ENCODE results near the gene CEP104. TPM values are rescaled to one million over a fixed set of nuclear protein-coding genes. Genes with fewer than 3 reads are reported as not detected.

Gene CEP104
- total RNA-seq, 1 experiment from 2014 or later, result 47.7 TPM

GRCh38 chr1:3905266-3905952 lies 48.4 kb upstream of the CEP104 start:
- H4K20me1 ChIP-seq (ENCODE audit: insufficient read depth), result peaks cover 7% of the 10 kb centered on the region; the same call in 1 of the 2 replicates
- CTCF ChIA-PET, result no interaction called here
- no peaks in the 10 kb centered on the region for H3K79me2 ChIP-seq (ENCODE audit: low read depth)
- H3F3A ChIP-seq (ENCODE audit: insufficient read depth, low read depth), result peaks cover 12% of the 10 kb centered on the region; the same call in 1 of the 2 replicates
- no peak for TF ChIP-seq EZH2 (IDR thresholded peaks at IDR 0.05; ENCODE audit: low read depth)
- no peak for TF ChIP-seq CTCF (conservative IDR thresholded peaks at IDR 0.05)
- H3K9me2 ChIP-seq (ENCODE audit: insufficient read depth), result no peaks in the 10 kb centered on the region
- H3K27me3 ChIP-seq (ENCODE audit: insufficient read depth, low read depth), result no peaks in the 10 kb centered on the region
- no peak overlapping the region for H3K27ac ChIP-seq
- no peak overlapping the region for H3K4me3 ChIP-seq
- no peaks in the 10 kb centered on the region for H3K36me3 ChIP-seq (ENCODE audit: low read depth)
- H3K4me1 ChIP-seq (replicated peaks; ENCODE audit: insufficient read depth), result no peaks in the 10 kb centered on the region
- H3K9me3 ChIP-seq (ENCODE audit: insufficient read depth, low read depth), result no peaks in the 10 kb centered on the region
- H2AFZ ChIP-seq, result no peak overlapping the region
- DNase-seq, result no peak
- no TSS peak for BruUV-seq (replicated peaks)
- intact Hi-C loops (cut with micrococcal nuclease; ENCODE audit: unreplicated experiment), result loop anchor here (10.0 kb wide), 1 partner anchor 111 kb away; the partner anchor contains the start of gene LRRC47
- POLR2A ChIA-PET (ENCODE audit: unreplicated experiment), result no interaction called here
- no peak overlapping the region for H3K4me2 ChIP-seq

- Histone ChIP-seq H3K79me2 (ENCODE audit: low read depth) (peaks cover 2% of the 10 kb centered on the region), H3K27ac (no peak overlapping the region), H3K9me3 (ENCODE audit: insufficient read depth, low read depth) (no peaks in the 10 kb centered on the region), H3F3A (ENCODE audit: insufficient read depth, low read depth) (peaks cover 13% of the 10 kb centered on the region; the same call in 1 of the 2 replicates), H3K27me3 (ENCODE audit: insufficient read depth, low read depth) (no peaks in the 10 kb centered on the region), H3K4me3 (no peak overlapping the region), H3K9me2 (ENCODE audit: insufficient read depth) (no peaks in the 10 kb centered on the region), H4K20me1 (ENCODE audit: insufficient read depth) (peaks cover 6% of the 10 kb centered on the region; the same call in 1 of the 2 replicates), H3K4me1 (replicated peaks; ENCODE audit: insufficient read depth) (no peaks in the 10 kb centered on the region), H3K4me2 (no peak overlapping the region), H3K36me3 (ENCODE audit: low read depth) (no peaks in the 10 kb centered on the region), H2AFZ (no peak overlapping the region)
- TF ChIP-seq CTCF (conservative IDR thresholded peaks at IDR 0.05) (no peak), EZH2 (IDR thresholded peaks at IDR 0.05; ENCODE audit: low read depth) (no peak)
- BruUV-seq (replicated peaks), result no TSS peak
- POLR2A ChIA-PET (ENCODE audit: unreplicated experiment), result no interaction called here
- intact Hi-C loops (cut with micrococcal nuclease; ENCODE audit: unreplicated experiment), result loop anchor here (10.0 kb wide), 1 partner anchor 110 kb away; the partner anchor contains the start of gene LRRC47
- no peak for DNase-seq
- CTCF ChIA-PET, result no interaction called here
Observed at GRCh38 chr1:3904843-3905185, 47.8 kb upstream of the CEP104 start.

- Histone ChIP-seq H3F3A (ENCODE audit: insufficient read depth, low read depth) (peaks cover 13% of the 10 kb centered on the region; the same call in 1 of the 2 replicates), H3K36me3 (ENCODE audit: low read depth) (no peaks in the 10 kb centered on the region), H3K4me2 (no peak overlapping the region), H4K20me1 (ENCODE audit: insufficient read depth) (peaks cover 3% of the 10 kb centered on the region; the same call in 1 of the 2 replicates), H3K79me2 (ENCODE audit: low read depth) (peaks cover 7% of the 10 kb centered on the region), H2AFZ (no peak overlapping the region), H3K9me3 (ENCODE audit: insufficient read depth, low read depth) (no peaks in the 10 kb centered on the region), H3K27ac (no peak overlapping the region), H3K4me3 (no peak overlapping the region), H3K4me1 (replicated peaks; ENCODE audit: insufficient read depth) (peaks cover under 1% of the 10 kb centered on the region; the same call in 1 of the 2 replicates), H3K9me2 (ENCODE audit: insufficient read depth) (no peaks in the 10 kb centered on the region), H3K27me3 (ENCODE audit: insufficient read depth, low read depth) (no peaks in the 10 kb centered on the region)
- intact Hi-C loops (cut with micrococcal nuclease; ENCODE audit: unreplicated experiment), result loop anchor here (10.0 kb wide), 1 partner anchor 109 kb away; the partner anchor contains the start of gene LRRC47
- ChIA-PET POLR2A (ENCODE audit: unreplicated experiment) (no interaction called here), CTCF (no interaction called here)
- no peak for DNase-seq
- BruUV-seq (replicated peaks), result no TSS peak
- no peak for TF ChIP-seq EZH2 (IDR thresholded peaks at IDR 0.05; ENCODE audit: low read depth)
- no peak for TF ChIP-seq CTCF (conservative IDR thresholded peaks at IDR 0.05)
Observed at GRCh38 chr1:3904006-3904842, 47.2 kb upstream of the CEP104 start.

Measured in PC-9 (cell line).